Immature natural killer cell (primary cell): Measurements from ENCODE around the gene FABP1. TPM values are rescaled to one million over a fixed set of nuclear protein-coding genes. Genes with fewer than 3 reads are reported as not detected.

Experiments used
- DNase-seq, 3 donors: peaks; one replicate each; pipeline ENCODE4 v3.0.0; 2022; ENCODE audit warnings: mixed read lengths in 1 of 3
- H3K27ac Mint-ChIP-seq, 6 donors: one replicate each; pipeline ENCODE4 v1.8.0; 2020; ENCODE audit warnings: mixed read lengths in 6 of 6, mild to moderate bottlenecking in 5 of 6, inconsistent platforms in 4 of 6, moderate library complexity in 3 of 6
- H3K27me3 Mint-ChIP-seq, 3 donors: one replicate each; pipeline ENCODE4 v1.8.0; 2020 to 2021; ENCODE audit warnings: low read depth in 3 of 3, mild to moderate bottlenecking in 3 of 3, mixed read lengths in 3 of 3, moderate library complexity in 3 of 3, inconsistent platforms in 1 of 3
- H3K36me3 Mint-ChIP-seq, 3 donors: one replicate each; pipeline ENCODE4 v1.8.0; 2020; ENCODE audit warnings: mixed read lengths in 3 of 3, inconsistent platforms in 2 of 3, mild to moderate bottlenecking in 2 of 3
- H3K4me1 Mint-ChIP-seq, 2 donors: one replicate each; pipeline ENCODE4 v1.8.0; 2020; ENCODE audit warnings: inconsistent platforms in 2 of 2, mild to moderate bottlenecking in 2 of 2, mixed read lengths in 2 of 2, moderate library complexity in 1 of 2
- H3K4me3 Mint-ChIP-seq, 5 donors: one replicate each; pipeline ENCODE4 v1.8.0; 2020; ENCODE audit warnings: mild to moderate bottlenecking in 5 of 5, mixed read lengths in 5 of 5, inconsistent platforms in 3 of 5, moderate library complexity in 3 of 5
- H3K9me3 Mint-ChIP-seq, 6 donors: one replicate each; pipeline ENCODE4 v1.8.0; 2020; ENCODE audit warnings: mild to moderate bottlenecking in 6 of 6, mixed read lengths in 6 of 6, inconsistent platforms in 4 of 6, moderate library complexity in 3 of 6
- polyA plus RNA-seq, 3 donors: library from polyadenylated mRNA; unstranded; fragments of 300-500 nt; fragmentation: Illumina TruSeq; gene quantifications; one replicate each; pipeline ENCODE4 v1.2.3, GENCODE V29; 2021

The FABP1 gene
- polyA plus RNA-seq, 3 donors from 2014 or later: not detected

DNA sequence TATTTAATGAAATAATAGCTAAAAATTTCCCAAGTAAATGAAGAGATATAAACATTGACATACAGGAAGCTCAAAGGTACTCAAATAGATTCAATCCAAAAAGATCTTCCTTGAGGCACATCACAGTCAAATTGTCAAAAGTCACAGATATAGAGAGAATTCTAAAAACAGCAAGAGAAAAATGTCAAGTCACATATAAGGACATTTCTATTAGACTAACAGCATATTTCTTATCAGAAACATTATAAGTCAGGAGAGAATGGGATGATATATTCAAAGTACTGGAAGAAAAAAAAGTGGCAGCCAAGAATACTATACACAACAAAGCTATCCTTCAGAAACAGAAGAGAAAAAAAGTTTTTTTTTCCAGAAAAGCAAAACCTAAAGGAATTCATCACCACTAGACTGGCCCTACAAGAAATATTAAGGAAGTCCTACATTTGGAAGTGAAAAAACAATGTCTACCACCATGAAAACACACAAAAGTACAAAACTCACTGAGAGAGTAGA is 21.1 kb upstream of the FABP1 start:
- no peak for DNase-seq
- no peak overlapping the region for H3K4me3 Mint-ChIP-seq
- H3K4me1 Mint-ChIP-seq: no peaks in the 10 kb centered on the region
- no peak overlapping the region for H3K27ac Mint-ChIP-seq
- peaks cover 6 to 32% (median 21%) of the 10 kb centered on the region in 6 donors for H3K9me3 Mint-ChIP-seq
- H3K36me3 Mint-ChIP-seq: peaks cover 5 to 12% (median 9%) of the 10 kb centered on the region in 3 donors
- H3K27me3 Mint-ChIP-seq: peaks cover 5 to 15% (median 6%) of the 10 kb centered on the region in 3 donors

GRCh38 chr2:88147145-88147544 is 19.3 kb upstream of the FABP1 start:
- Mint-ChIP-seq H3K9me3 (peaks cover 3 to 23% (median 17%) of the 10 kb centered on the region in 6 donors), H3K4me1 (no peaks in the 10 kb centered on the region), H3K27ac (no peak overlapping the region), H3K36me3 (peaks cover 5 to 12% (median 9%) of the 10 kb centered on the region in 3 donors), H3K27me3 (peaks cover 5 to 18% (median 10%) of the 10 kb centered on the region in 3 donors), H3K4me3 (no peak overlapping the region)
- DNase-seq: no peak

DNA sequence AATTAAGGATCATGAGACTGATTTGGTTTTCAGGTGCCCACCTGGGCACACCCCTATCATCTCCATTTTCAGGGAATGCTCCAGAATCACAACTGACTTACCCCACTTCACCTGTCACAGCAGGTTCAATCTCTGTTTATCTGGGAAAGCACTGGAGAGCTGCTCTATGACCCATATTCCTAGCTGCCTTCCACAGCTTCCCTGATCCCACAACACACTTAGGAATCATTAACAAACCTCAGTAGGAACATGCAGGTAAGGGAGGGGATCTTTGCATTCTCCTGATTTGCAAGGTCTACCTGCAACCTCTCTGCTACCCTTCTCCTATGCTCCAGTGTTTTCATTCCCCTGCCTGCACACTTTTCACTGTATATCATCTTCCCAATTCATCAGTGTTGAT is 18.7 kb upstream of the FABP1 start:
- DNase-seq: no peak
- Mint-ChIP-seq H3K27me3 (peaks cover 5 to 22% (median 10%) of the 10 kb centered on the region in 3 donors), H3K9me3 (peaks cover 3 to 22% (median 16%) of the 10 kb centered on the region in 6 donors), H3K4me3 (no peak overlapping the region), H3K4me1 (no peaks in the 10 kb centered on the region), H3K36me3 (peaks cover 5 to 13% (median 12%) of the 10 kb centered on the region in 3 donors), H3K27ac (no peak overlapping the region)

GRCh38 chr2:88144914-88145497 is 17.1 kb upstream of the FABP1 start:
- no peak for DNase-seq
- peaks cover 3 to 22% (median 16%) of the 10 kb centered on the region in 6 donors for H3K9me3 Mint-ChIP-seq
- H3K27me3 Mint-ChIP-seq: peaks cover 5 to 20% (median 12%) of the 10 kb centered on the region in 3 donors
- no peak overlapping the region for H3K4me3 Mint-ChIP-seq
- no peak overlapping the region for H3K27ac Mint-ChIP-seq
- H3K4me1 Mint-ChIP-seq: no peaks in the 10 kb centered on the region
- H3K36me3 Mint-ChIP-seq: peaks cover 5 to 13% (median 12%) of the 10 kb centered on the region in 3 donors

GRCh38 chr2:88144271-88144670 is 16.4 kb upstream of the FABP1 start:
- Mint-ChIP-seq H3K27ac (no peak overlapping the region), H3K27me3 (peaks cover 6 to 20% (median 14%) of the 10 kb centered on the region in 3 donors), H3K9me3 (peaks cover 3 to 19% (median 13%) of the 10 kb centered on the region in 6 donors), H3K36me3 (peaks cover 3 to 12% (median 11%) of the 10 kb centered on the region in 3 donors), H3K4me1 (no peaks in the 10 kb centered on the region), H3K4me3 (no peak overlapping the region)
- DNase-seq: no peak

DNA sequence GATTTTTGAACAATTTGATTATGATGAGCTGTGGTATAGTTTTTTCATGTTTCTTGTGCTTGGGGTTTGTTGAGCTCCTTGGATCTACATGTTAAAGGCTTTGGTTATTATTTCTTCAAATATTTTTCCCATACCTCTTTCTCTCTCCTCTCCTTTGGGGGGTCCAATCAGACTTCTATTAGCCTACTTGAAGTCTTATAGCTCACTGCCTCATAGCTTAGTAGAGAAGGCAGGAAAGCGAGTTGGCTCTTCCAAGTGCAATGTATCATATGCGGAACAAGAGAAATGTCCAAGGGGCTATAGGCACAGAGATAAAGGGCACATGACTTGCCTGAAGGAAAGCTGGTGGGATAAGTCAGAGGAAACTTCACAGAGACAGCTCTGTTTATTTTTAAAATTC is 14.1 kb upstream of the FABP1 start:
- H3K27ac Mint-ChIP-seq: no peak overlapping the region
- DNase-seq: no peak
- no peak overlapping the region for H3K4me3 Mint-ChIP-seq
- no peaks in the 10 kb centered on the region for H3K4me1 Mint-ChIP-seq
- H3K9me3 Mint-ChIP-seq: peaks cover 0 to 4% (median 0%) of the 10 kb centered on the region in 6 donors
- H3K36me3 Mint-ChIP-seq: peaks cover 0 to 6% (median 3%) of the 10 kb centered on the region in 3 donors
- H3K27me3 Mint-ChIP-seq: peaks cover 5 to 14% (median 11%) of the 10 kb centered on the region in 3 donors

GRCh38 chr2:88139804-88140203 is 11.9 kb upstream of the FABP1 start:
- Mint-ChIP-seq H3K27ac (no peak overlapping the region), H3K27me3 (peaks cover 7 to 14% (median 12%) of the 10 kb centered on the region in 3 donors), H3K9me3 (peaks cover 0 to 4% (median 0%) of the 10 kb centered on the region in 6 donors), H3K36me3 (peaks cover 0 to 3% (median 0%) of the 10 kb centered on the region in 3 donors), H3K4me3 (no peak overlapping the region), H3K4me1 (no peaks in the 10 kb centered on the region)
- no peak for DNase-seq

- peaks cover 0 to 3% (median 0%) of the 10 kb centered on the region in 3 donors for H3K36me3 Mint-ChIP-seq
- H3K27me3 Mint-ChIP-seq: peaks cover 7 to 14% (median 12%) of the 10 kb centered on the region in 3 donors
- H3K9me3 Mint-ChIP-seq: peaks cover 0 to 4% (median 0%) of the 10 kb centered on the region in 6 donors
- no peaks in the 10 kb centered on the region for H3K4me1 Mint-ChIP-seq
- no peak for DNase-seq
- no peak overlapping the region for H3K27ac Mint-ChIP-seq
- no peak overlapping the region for H3K4me3 Mint-ChIP-seq
Measured at GRCh38 chr2:88139203-88139702, 11.4 kb upstream of the FABP1 start.

GRCh38 chr2:88137833-88138232 is 10.0 kb upstream of the FABP1 start:
- peaks cover 0 to 4% (median 0%) of the 10 kb centered on the region in 6 donors for H3K9me3 Mint-ChIP-seq
- no peak overlapping the region for H3K27ac Mint-ChIP-seq
- no peaks in the 10 kb centered on the region for H3K4me1 Mint-ChIP-seq
- peaks cover 0 to 3% (median 0%) of the 10 kb centered on the region in 3 donors for H3K36me3 Mint-ChIP-seq
- DNase-seq: no peak
- H3K27me3 Mint-ChIP-seq: peaks cover 5 to 14% (median 8%) of the 10 kb centered on the region in 3 donors
- H3K4me3 Mint-ChIP-seq: no peak overlapping the region

DNA sequence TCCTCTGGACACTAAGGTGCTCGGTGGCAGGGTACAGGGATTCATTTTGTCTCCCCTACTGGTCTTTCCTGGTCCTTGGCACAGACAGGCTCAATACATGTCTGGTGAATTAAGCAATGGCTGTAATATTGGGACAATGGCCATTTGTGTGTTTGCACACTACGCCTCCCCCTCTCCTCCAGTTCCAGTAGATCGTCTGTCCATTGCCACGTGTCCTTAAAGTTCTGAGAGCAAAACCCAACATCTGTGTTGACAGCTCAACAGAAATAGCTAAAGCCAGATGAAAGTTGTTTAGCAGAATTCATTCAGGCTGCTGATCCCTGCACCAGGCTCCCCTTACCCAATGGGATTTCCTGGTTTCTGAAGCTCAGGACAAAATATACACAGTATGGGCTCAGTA is 9.0 kb upstream of the FABP1 start:
- Mint-ChIP-seq H3K4me3 (no peak overlapping the region), H3K9me3 (peaks cover 0 to 3% (median 0%) of the 10 kb centered on the region in 6 donors), H3K36me3 (peaks cover 0 to 1% (median 0%) of the 10 kb centered on the region in 3 donors), H3K4me1 (no peaks in the 10 kb centered on the region), H3K27me3 (peaks cover 6 to 14% (median 8%) of the 10 kb centered on the region in 3 donors), H3K27ac (no peak overlapping the region)
- no peak for DNase-seq

GRCh38 chr2:88133875-88134274 is 6.0 kb upstream of the FABP1 start:
- no peaks in the 10 kb centered on the region for H3K9me3 Mint-ChIP-seq
- H3K27ac Mint-ChIP-seq: no peak overlapping the region
- no peaks in the 10 kb centered on the region for H3K4me1 Mint-ChIP-seq
- H3K4me3 Mint-ChIP-seq: no peak overlapping the region
- no peaks in the 10 kb centered on the region for H3K36me3 Mint-ChIP-seq
- no peak for DNase-seq
- H3K27me3 Mint-ChIP-seq: peaks cover 3 to 14% (median 4%) of the 10 kb centered on the region in 3 donors

DNA sequence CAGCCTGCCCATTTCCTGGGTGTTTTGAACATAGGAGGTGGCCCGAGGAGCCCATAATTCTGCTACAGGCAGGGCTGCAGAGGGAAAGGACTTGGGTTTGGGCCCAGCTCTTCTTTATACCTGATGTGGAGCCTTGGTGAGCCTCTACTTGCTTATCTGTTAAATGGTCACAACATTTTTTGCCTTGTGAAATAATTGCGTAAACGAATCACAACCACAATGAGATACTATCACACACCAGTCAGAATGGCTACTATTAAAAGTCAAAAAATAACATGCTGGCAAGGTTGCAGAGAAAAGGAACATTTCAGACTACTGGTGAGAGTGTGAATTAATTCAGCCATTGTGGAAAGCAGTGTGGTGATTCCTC is 4.1 kb upstream of the FABP1 start:
- Mint-ChIP-seq H3K4me3 (no peak overlapping the region), H3K4me1 (no peaks in the 10 kb centered on the region), H3K9me3 (no peaks in the 10 kb centered on the region), H3K36me3 (no peaks in the 10 kb centered on the region), H3K27ac (no peak overlapping the region), H3K27me3 (peaks cover 3 to 13% (median 3%) of the 10 kb centered on the region in 3 donors)
- no peak for DNase-seq

- no peaks in the 10 kb centered on the region for H3K9me3 Mint-ChIP-seq
- H3K36me3 Mint-ChIP-seq: no peaks in the 10 kb centered on the region
- no peak overlapping the region for H3K27ac Mint-ChIP-seq
- peaks cover 3 to 7% (median 5%) of the 10 kb centered on the region in 3 donors for H3K27me3 Mint-ChIP-seq
- H3K4me1 Mint-ChIP-seq: no peaks in the 10 kb centered on the region
- no peak for DNase-seq
- H3K4me3 Mint-ChIP-seq: no peak overlapping the region
Measured at GRCh38 chr2:88131201-88131998, 3.5 kb upstream of the FABP1 start.
